ENCODE measurements around the gene REXO1. TPM values are rescaled to one million over a fixed set of nuclear protein-coding genes. Genes with fewer than 3 reads are reported as not detected.

The REXO1 gene
- total and polyA plus RNA-seq, 2 experiments from 2014 or later, result 20.2 to 90.1 TPM

- ATAC-seq, result peak; percentile 3
- peak; percentile 9; the same call in 1 of the 2 replicates for TF ChIP-seq CREB1 (CRISPR knock-in tag; IDR thresholded peaks at IDR 0.05; ENCODE audit: low read depth)
- TF ChIP-seq STAT1 (IDR thresholded peaks at IDR 0.05; ENCODE audit: unreplicated experiment), result no peak
- Mint-ChIP-seq H3K9me3 (no peaks in the 10 kb centered on the region), H3K27ac (no peak overlapping the region), H3K27me3 (ENCODE audit: insufficient read depth, low read depth, poor library complexity) (peaks cover 22% of the 10 kb centered on the region), H3K4me1 (peaks cover 45% of the 10 kb centered on the region), H3K36me3 (ENCODE audit: low read depth) (peaks cover 3% of the 10 kb centered on the region; the same call in 1 of the 3 replicates), H3K4me3 (peak overlapping the region; percentile 55)
- Histone ChIP-seq H3K9me2 (ENCODE audit: insufficient read depth) (no peaks in the 10 kb centered on the region), H3K4me2 (peak overlapping the region; percentile 98), H3K36me3 (ENCODE audit: insufficient read depth) (no peaks in the 10 kb centered on the region), H3F3A (replicated peaks; ENCODE audit: low read depth) (peaks cover 10% of the 10 kb centered on the region; the same call in 1 of the 2 replicates), H3K4me1 (ENCODE audit: insufficient read depth) (peaks cover 63% of the 10 kb centered on the region), H4K20me1 (replicated peaks; ENCODE audit: insufficient read depth) (peaks cover 21% of the 10 kb centered on the region; the same call in 1 of the 2 replicates), H2AFZ (no peak overlapping the region), H3K79me2 (replicated peaks; ENCODE audit: insufficient read depth) (peaks cover 57% of the 10 kb centered on the region), H3K27me3 (ENCODE audit: insufficient read depth) (peaks cover 16% of the 10 kb centered on the region), H3K27ac (ENCODE audit: low read depth) (no peak overlapping the region), H3K4me3 (peak overlapping the region; percentile 94)
- no peak for DNase-seq (ENCODE audit: low spot score)
Observed at GRCh38 chr19:1859331-1859781, 11.1 kb upstream of the REXO1 start.

- DNase-seq (ENCODE audit: low spot score) (no peak), ATAC-seq (no peak)
- Mint-ChIP-seq H3K27me3 (ENCODE audit: insufficient read depth, low read depth, poor library complexity) (peaks cover 22% of the 10 kb centered on the region), H3K4me3 (peak overlapping the region; percentile 34; the same call in 1 of the 3 replicates), H3K4me1 (peaks cover 47% of the 10 kb centered on the region), H3K9me3 (no peaks in the 10 kb centered on the region), H3K27ac (no peak overlapping the region), H3K36me3 (ENCODE audit: low read depth) (peaks cover 3% of the 10 kb centered on the region; the same call in 2 of the 3 replicates)
- Histone ChIP-seq H3K27ac (ENCODE audit: low read depth) (no peak overlapping the region), H3K27me3 (ENCODE audit: insufficient read depth) (peaks cover 16% of the 10 kb centered on the region), H3K4me3 (peak overlapping the region; percentile 94; the same call in 1 of the 2 replicates), H3K9me2 (ENCODE audit: insufficient read depth) (no peaks in the 10 kb centered on the region), H3K4me2 (peak overlapping the region; percentile 98), H4K20me1 (replicated peaks; ENCODE audit: insufficient read depth) (peaks cover 21% of the 10 kb centered on the region; the same call in 1 of the 2 replicates), H3F3A (replicated peaks; ENCODE audit: low read depth) (peaks cover 10% of the 10 kb centered on the region; the same call in 1 of the 2 replicates), H2AFZ (no peak overlapping the region), H3K36me3 (ENCODE audit: insufficient read depth) (no peaks in the 10 kb centered on the region), H3K79me2 (replicated peaks; ENCODE audit: insufficient read depth) (peaks cover 57% of the 10 kb centered on the region), H3K4me1 (ENCODE audit: insufficient read depth) (peaks cover 67% of the 10 kb centered on the region)
- TF ChIP-seq CREB1 (CRISPR knock-in tag; IDR thresholded peaks at IDR 0.05; ENCODE audit: low read depth), result no peak
- no peak for TF ChIP-seq POLR2AphosphoS5 (IDR thresholded peaks at IDR 0.05; ENCODE audit: low read depth)
- TF ChIP-seq ETS1 (IDR thresholded peaks at IDR 0.05), result no peak
- TF ChIP-seq ZNF331 (CRISPR knock-in tag; IDR thresholded peaks at IDR 0.05; ENCODE audit: low read depth), result no peak
- no peak for TF ChIP-seq NANOG (IDR thresholded peaks at IDR 0.05; ENCODE audit: borderline replicate concordance)
- TF ChIP-seq JUNB (IDR thresholded peaks at IDR 0.05; ENCODE audit: unreplicated experiment), result no peak
- no peak for TF ChIP-seq ZNF462 (CRISPR knock-in tag; IDR thresholded peaks at IDR 0.05)
- no peak for TF ChIP-seq CTCF (conservative IDR thresholded peaks at IDR 0.05; ENCODE audit: low read depth in 2 of 2)
- no peak for TF ChIP-seq ZNF114 (CRISPR knock-in tag; IDR thresholded peaks at IDR 0.05)
- TF ChIP-seq STAT1 (IDR thresholded peaks at IDR 0.05; ENCODE audit: unreplicated experiment), result no peak
Observed at GRCh38 chr19:1858412-1859081, 10.3 kb upstream of the REXO1 start.
